K562 (cell line): Measurements from ENCODE around the gene ZNF593OS. TPM values are rescaled to one million over a fixed set of nuclear protein-coding genes. Genes with fewer than 3 reads are reported as not detected.

Source experiments
- BCL6 ChIP-seq: fragments of 250-450 bp; sonication (Bioruptor Pico); IDR thresholded peaks from 2 replicates; pipeline ENCODE4 v1.4.0; 2020
- CBX5 ChIP-seq: IDR thresholded peaks from 2 replicates; pipeline ENCODE4 v1.6.1; 2014; ENCODE audit warnings: low read depth, borderline replicate concordance
- CHCHD3 ChIP-seq: fragments of 250-450 bp; sonication (Bioruptor Pico); IDR thresholded peaks from 2 replicates; pipeline ENCODE4 v2.1.2; 2022; ENCODE audit warnings: mild to moderate bottlenecking
- GTF2B ChIP-seq: IDR thresholded peaks from 2 replicates; pipeline ENCODE4 v1.6.1; 2011; ENCODE audit not compliant: insufficient read length; ENCODE audit errors: extremely low read depth
- IRF2 ChIP-seq: sonication (generic); formaldehyde crosslinking; IDR thresholded peaks from 2 replicates; pipeline ENCODE4 v1.8.1; 2022; ENCODE audit warnings: mild to moderate bottlenecking, missing genetic modification reagents
- PHF21A ChIP-seq: fragments of 450-650 bp; IDR thresholded peaks from 2 replicates; pipeline ENCODE4 v1.6.1; 2017; ENCODE audit warnings: low read depth, borderline replicate concordance
- RBM14 ChIP-seq: fragments of 200-400 bp; formaldehyde crosslinking; IDR thresholded peaks from 2 replicates; pipeline ENCODE4 v1.6.1; 2018; ENCODE audit warnings: low read depth, mild to moderate bottlenecking, low read length, moderate library complexity, borderline replicate concordance; ENCODE audit not compliant: insufficient read depth
- RNF2 ChIP-seq: sonication (generic); IDR thresholded peaks from 2 replicates; pipeline ENCODE4 v1.6.1; 2016
- SMAD3 ChIP-seq: fragments of 450-650 bp; formaldehyde crosslinking; conservative IDR thresholded peaks from 2 replicates; pipeline ENCODE4 v1.4.0; 2020; ENCODE audit warnings: mild to moderate bottlenecking
- SPI1 ChIP-seq: IDR thresholded peaks from 2 replicates; pipeline ENCODE4 v1.6.1; 2011; ENCODE audit warnings: low read depth, low read length, control low read depth, borderline replicate concordance
- TSC22D4 ChIP-seq: fragments of 450-650 bp; IDR thresholded peaks from 2 replicates; pipeline ENCODE4 v1.6.1; 2016; ENCODE audit warnings: missing genetic modification characterization, missing biosample characterization, control low read depth
- U2AF2 ChIP-seq: fragments of 200-400 bp; formaldehyde crosslinking; optimal IDR thresholded peaks from 2 replicates; pipeline ENCODE3; 2017; ENCODE audit warnings: low read depth, mild to moderate bottlenecking, low read length
- ZBTB9 ChIP-seq: fragments of 450-650 bp; formaldehyde crosslinking; IDR thresholded peaks from 2 replicates; pipeline ENCODE4 v1.4.0; 2020; ENCODE audit warnings: mild to moderate bottlenecking, moderate library complexity
- ZNF165 ChIP-seq: fragments of 250-450 bp; sonication (Bioruptor Pico); IDR thresholded peaks from 2 replicates; pipeline ENCODE4 v1.4.0; 2020; ENCODE audit warnings: borderline replicate concordance
- ZNF274 ChIP-seq: IDR thresholded peaks from 2 replicates; pipeline ENCODE4 v1.6.1; 2011; ENCODE audit warnings: low read depth, mild to moderate bottlenecking, low read length, moderate library complexity, borderline replicate concordance
- ZNF316 ChIP-seq: fragments of 450-650 bp; IDR thresholded peaks from 2 replicates; pipeline ENCODE4 v1.6.1; 2016
- ZNF57 ChIP-seq: fragments of 450-650 bp; formaldehyde crosslinking; IDR thresholded peaks from 2 replicates; pipeline ENCODE4 v1.4.0; 2020; ENCODE audit warnings: mild to moderate bottlenecking, moderate library complexity
- ZSCAN29 ChIP-seq: fragments of 450-650 bp; IDR thresholded peaks from 2 replicates; pipeline ENCODE4 v1.6.1; 2017
- polyA plus RNA-seq, 8 experiments: library from polyadenylated mRNA; depleted of rRNA in 4 of 8; stranded (reverse) in 5 of 8; unstranded in 3 of 8; fragments of >200 nt; fragmentation: Nextera tagmentation in 2 of 8; fragmentation: Illumina TruSeq in 1 of 8; extraction: Ambion mirVana in 2 of 8; extraction: Trizol in 1 of 8; gene quantifications; 2 replicates each; pipeline versions ENCODE4 v1.2.1 to v1.2.3, GENCODE V29; 2011 to 2014; ENCODE audit warnings: inconsistent platforms in 1 of 8, missing spikeins in 1 of 8
- total RNA-seq, 7 experiments: library from RNA; depleted of rRNA in 6 of 7; stranded (reverse); fragments of >200 nt in 6 of 7; fragmentation: Illumina TruSeq in 2 of 7; extraction: Trizol in 2 of 7; gene quantifications; 2 replicates each; pipeline versions ENCODE4 v1.2.1 to v1.2.3, GENCODE V29; 2011 to 2021; ENCODE audit warnings: low replicate concordance in 1 of 7
- TF ChIP-seq, protein P1 (sequence below): fragments of 250-450 bp; sonication (Bioruptor Pico); IDR thresholded peaks from 2 replicates; pipeline ENCODE4 v1.5.0; 2022; ENCODE audit warnings: mild to moderate bottlenecking
- TF ChIP-seq, protein P2 (sequence below): fragments of 450-650 bp; formaldehyde crosslinking; conservative IDR thresholded peaks from 2 replicates; pipeline ENCODE4 v1.4.0; 2022; ENCODE audit warnings: mild to moderate bottlenecking, missing genetic modification characterization

The ZNF593OS gene
- total and polyA plus RNA-seq, 9 of the 15 experiments (the other 6 are each of a cell fraction or from before 2014, with no cell fraction given): 0.24 to 0.27 TPM; not detected in 7

GRCh38 chr1:26122988-26123973, 48.4 kb downstream of the ZNF593OS start (continued):
- TF ChIP-seq ZNF57: no peak
- 0 out of 2 replicates have a peak, but pooled peaks have one; percentile 40 for TF ChIP-seq RNF2
- TF ChIP-seq SMAD3 (CRISPR knock-in tag): 0 out of 2 replicates have a peak, but pooled peaks have one; percentile 43
- no peak for TF ChIP-seq BCL6 (CRISPR knock-in tag)
- TF ChIP-seq GTF2B: no peak
- no peak for TF ChIP-seq ZNF274
- no peak for TF ChIP-seq IRF2 (CRISPR knock-in tag)
- TF ChIP-seq, protein P1, sequence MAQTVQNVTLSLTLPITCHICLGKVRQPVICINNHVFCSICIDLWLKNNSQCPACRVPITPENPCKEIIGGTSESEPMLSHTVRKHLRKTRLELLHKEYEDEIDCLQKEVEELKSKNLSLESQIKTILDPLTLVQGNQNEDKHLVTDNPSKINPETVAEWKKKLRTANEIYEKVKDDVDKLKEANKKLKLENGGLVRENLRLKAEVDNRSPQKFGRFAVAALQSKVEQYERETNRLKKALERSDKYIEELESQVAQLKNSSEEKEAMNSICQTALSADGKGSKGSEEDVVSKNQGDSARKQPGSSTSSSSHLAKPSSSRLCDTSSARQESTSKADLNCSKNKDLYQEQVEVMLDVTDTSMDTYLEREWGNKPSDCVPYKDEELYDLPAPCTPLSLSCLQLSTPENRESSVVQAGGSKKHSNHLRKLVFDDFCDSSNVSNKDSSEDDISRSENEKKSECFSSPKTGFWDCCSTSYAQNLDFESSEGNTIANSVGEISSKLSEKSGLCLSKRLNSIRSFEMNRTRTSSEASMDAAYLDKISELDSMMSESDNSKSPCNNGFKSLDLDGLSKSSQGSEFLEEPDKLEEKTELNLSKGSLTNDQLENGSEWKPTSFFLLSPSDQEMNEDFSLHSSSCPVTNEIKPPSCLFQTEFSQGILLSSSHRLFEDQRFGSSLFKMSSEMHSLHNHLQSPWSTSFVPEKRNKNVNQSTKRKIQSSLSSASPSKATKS: no peak
- TF ChIP-seq, protein P2, sequence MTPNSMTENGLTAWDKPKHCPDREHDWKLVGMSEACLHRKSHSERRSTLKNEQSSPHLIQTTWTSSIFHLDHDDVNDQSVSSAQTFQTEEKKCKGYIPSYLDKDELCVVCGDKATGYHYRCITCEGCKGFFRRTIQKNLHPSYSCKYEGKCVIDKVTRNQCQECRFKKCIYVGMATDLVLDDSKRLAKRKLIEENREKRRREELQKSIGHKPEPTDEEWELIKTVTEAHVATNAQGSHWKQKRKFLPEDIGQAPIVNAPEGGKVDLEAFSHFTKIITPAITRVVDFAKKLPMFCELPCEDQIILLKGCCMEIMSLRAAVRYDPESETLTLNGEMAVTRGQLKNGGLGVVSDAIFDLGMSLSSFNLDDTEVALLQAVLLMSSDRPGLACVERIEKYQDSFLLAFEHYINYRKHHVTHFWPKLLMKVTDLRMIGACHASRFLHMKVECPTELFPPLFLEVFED (CRISPR knock-in tag): 0 out of 2 replicates have a peak, but pooled peaks have one; percentile 17
- TF ChIP-seq SPI1: peak; percentile 3; the same call in 1 of the 2 replicates
- no peak for TF ChIP-seq ZNF165 (CRISPR knock-in tag)
- no peak for TF ChIP-seq TSC22D4 (tag)
- peak; percentile 68 for TF ChIP-seq ZBTB9 (CRISPR knock-in tag)
- no peak for TF ChIP-seq ZSCAN29
- no peak for TF ChIP-seq PHF21A
- peak; percentile 34; the same call in 1 of the 2 replicates for TF ChIP-seq ZNF316
- no peak for TF ChIP-seq U2AF2
- no peak for TF ChIP-seq CBX5
- TF ChIP-seq RBM14: no peak
- no peak for TF ChIP-seq CHCHD3
